Mammary epithelial cell (primary cell): Measurements from ENCODE around the gene PCDHGB5.

Experiments used
- CTCF ChIP-seq, 2 donors: IDR thresholded peaks in 1 of 2; conservative IDR thresholded peaks in 1 of 2; 2 replicates each; pipeline ENCODE4 v1.5.1; 2011 to 2012; ENCODE audit warnings: inconsistent platforms in 2 of 2, low read length in 2 of 2, mild to moderate bottlenecking in 2 of 2, control low read depth in 1 of 2, low read depth in 1 of 2; ENCODE audit not compliant: insufficient read depth in 1 of 2; ENCODE audit errors: extremely low read depth in 1 of 2
- EZH2 ChIP-seq: IDR thresholded peaks from 2 replicates; pipeline ENCODE4 v1.6.1; 2012; ENCODE audit warnings: low read length, inconsistent platforms, borderline replicate concordance

GRCh38 chr5:141392429-141393198 lies 5.1 kb upstream of the PCDHGB5 start, which contains the start of gene PCDHGA8:
- TF ChIP-seq CTCF (conservative IDR thresholded peaks at IDR 0.05 in 1 of 2, IDR thresholded peaks at IDR 0.05 in 1 of 2; ENCODE audit: extremely low read depth in 1 of 2, insufficient read depth in 1 of 2, low read depth in 1 of 2, low read length in 2 of 2) (peak; percentile 31 to 36), EZH2 (no peak)
